H1 (cell line): ENCODE data around the gene ARHGAP6. TPM values are rescaled to one million over a fixed set of nuclear protein-coding genes. Genes with fewer than 3 reads are reported as not detected.
A peak's percentile ranks its signal among the peaks of the same experiment; 100 is the strongest.

Experiments used
- CTCF ChIA-PET: fragments of 300-600 bp; sonication (Branson Sonifier 250); formaldehyde crosslinking; loops from one replicate; lab custom pipeline; 2021; ENCODE audit not compliant: partially characterized antibody; lab: Charles Lee
- POLR2A ChIA-PET: fragments of 300-600 bp; sonication (Branson Sonifier 250); formaldehyde crosslinking; loops from one replicate; lab custom pipeline; 2021; ENCODE audit warnings: inconsistent platforms; ENCODE audit not compliant: partially characterized antibody; lab: Charles Lee
- DNase-seq, 2 experiments: peaks; one replicate each; pipeline versions ENCODE4 v3.0.0 to v3.0.0-alpha.2; 2010 to 2022; ENCODE audit warnings: low spot score in 2 of 2, low read depth in 1 of 2, mixed read lengths in 1 of 2
- FAIRE-seq: peaks from 2 replicates; lab custom pipeline; 2011; peaks lifted over from hg19 to GRCh38; lab: Jason Lieb, UNC
- H2AFZ ChIP-seq: 2 replicates; pipeline ENCODE4 v1.8.1; 2012; ENCODE audit warnings: low read length, inconsistent platforms
- H2AK5ac ChIP-seq: 2 replicates; pipeline ENCODE4 v1.6.1; 2013; ENCODE audit warnings: low read depth, low read length
- H2BK120ac ChIP-seq: replicated peaks from 2 replicates; pipeline ENCODE3; 2013; ENCODE audit warnings: low read depth, low read length, inconsistent platforms
- H2BK12ac ChIP-seq: 2 replicates; pipeline ENCODE4 v1.6.1; 2013; ENCODE audit warnings: low read depth, low read length
- H2BK15ac ChIP-seq: 2 replicates; pipeline ENCODE4 v1.6.1; 2013; ENCODE audit warnings: low read length
- H2BK20ac ChIP-seq: 2 replicates; pipeline ENCODE4 v1.6.1; 2013; ENCODE audit warnings: low read length
- H2BK5ac ChIP-seq: 2 replicates; pipeline ENCODE4 v1.6.1; 2013; ENCODE audit warnings: low read depth, low read length
- H3K14ac ChIP-seq: 2 replicates; pipeline ENCODE4 v1.6.1; 2013; ENCODE audit warnings: inconsistent platforms; ENCODE audit not compliant: insufficient read length
- H3K18ac ChIP-seq: 2 replicates; pipeline ENCODE4 v1.6.1; 2013; ENCODE audit warnings: low read length; ENCODE audit errors: extremely low read depth
- H3K23ac ChIP-seq: 2 replicates; pipeline ENCODE4 v1.6.1; 2013; ENCODE audit warnings: inconsistent platforms; ENCODE audit not compliant: insufficient read length
- H3K23me2 ChIP-seq: 2 replicates; pipeline ENCODE4 v1.6.1; 2013; ENCODE audit warnings: low read depth, low read length
- H3K27ac ChIP-seq: 2 replicates; pipeline ENCODE4 v1.6.1; 2011; ENCODE audit warnings: low read depth, low read length, inconsistent platforms
- H3K27me3 ChIP-seq, 4 experiments: replicated peaks in 1 of 4; 1 replicate in 1 of 4; 2 replicates in 3 of 4; pipeline versions ENCODE4 v1.6.1 to v1.8.1; 2011 to 2013; ENCODE audit warnings: low read length in 3 of 4, mild to moderate bottlenecking in 3 of 4, inconsistent platforms in 2 of 4, mixed read lengths in 2 of 4, moderate library complexity in 1 of 4; ENCODE audit not compliant: control insufficient read depth in 3 of 4, insufficient read depth in 3 of 4; ENCODE audit errors: extremely low read depth in 1 of 4
- H3K36me3 ChIP-seq, 4 experiments: 2 replicates each; pipeline versions ENCODE4 v1.6.1 to v1.8.1; 2011 to 2013; ENCODE audit warnings: mild to moderate bottlenecking in 4 of 4, low read length in 3 of 4, moderate library complexity in 2 of 4, control low read depth in 1 of 4, inconsistent platforms in 1 of 4; ENCODE audit not compliant: insufficient read depth in 4 of 4, control insufficient read depth in 2 of 4
- H3K4ac ChIP-seq: replicated peaks from 2 replicates; pipeline ENCODE3; 2013; ENCODE audit warnings: low read length, low read depth, mixed read lengths, inconsistent platforms; ENCODE audit not compliant: insufficient read length
- H3K4me1 ChIP-seq, 4 experiments: replicated peaks in 1 of 4; 1 replicate in 1 of 4; 2 replicates in 3 of 4; pipeline versions ENCODE4 v1.6.1 to v1.8.1; 2011 to 2013; ENCODE audit warnings: low read length in 3 of 4, inconsistent platforms in 2 of 4, mixed read lengths in 1 of 4; ENCODE audit not compliant: insufficient read depth in 4 of 4, control insufficient read depth in 3 of 4
- H3K4me2 ChIP-seq, 2 experiments: 2 replicates each; pipeline versions ENCODE4 v1.6.1 to v1.8.1; 2011 to 2013; ENCODE audit warnings: low read depth in 2 of 2, low read length in 2 of 2, control low read depth in 1 of 2, inconsistent platforms in 1 of 2, mild to moderate bottlenecking in 1 of 2; ENCODE audit not compliant: insufficient read depth in 1 of 2
- H3K4me3 ChIP-seq, 4 experiments: fragments of 200-600, 300-600 bp in 1 of 4; sonication (generic), shearing (Covaris generic), sonication (Bioruptor Twin) in 1 of 4; 2 replicates each; pipeline versions ENCODE4 v1.5.1 to v1.8.1; 2011 to 2016; ENCODE audit warnings: low read length in 4 of 4, low read depth in 3 of 4, control low read depth in 2 of 4, inconsistent platforms in 2 of 4, mild to moderate bottlenecking in 2 of 4, mixed read lengths in 1 of 4, moderate library complexity in 1 of 4; ENCODE audit not compliant: insufficient read depth in 2 of 4; ENCODE audit errors: extremely low read depth in 1 of 4
- H3K56ac ChIP-seq: replicated peaks from 2 replicates; pipeline ENCODE3; 2013; ENCODE audit warnings: low read depth, mild to moderate bottlenecking, mixed read lengths, low read length, inconsistent platforms; ENCODE audit not compliant: insufficient read length
- H3K79me1 ChIP-seq: 2 replicates; pipeline ENCODE4 v1.6.1; 2013; ENCODE audit warnings: low read depth, low read length, control low read depth
- H3K79me2 ChIP-seq, 2 experiments: 2 replicates each; pipeline versions ENCODE4 v1.6.1 to v1.8.1; 2012 to 2013; ENCODE audit warnings: low read length in 2 of 2, mild to moderate bottlenecking in 2 of 2, inconsistent platforms in 1 of 2; ENCODE audit not compliant: insufficient read depth in 2 of 2, control insufficient read depth in 1 of 2
- H3K9ac ChIP-seq, 4 experiments: replicated peaks in 1 of 4; 1 replicate in 1 of 4; 2 replicates in 3 of 4; pipeline versions ENCODE4 v1.6.1 to v1.8.1; 2011 to 2013; ENCODE audit warnings: low read depth in 3 of 4, low read length in 3 of 4, control low read depth in 2 of 4, mild to moderate bottlenecking in 2 of 4, moderate library complexity in 2 of 4, inconsistent platforms in 1 of 4; ENCODE audit errors: extremely low read depth in 1 of 4
- H3K9me3 ChIP-seq, 2 experiments: 2 replicates each; pipeline versions ENCODE4 v1.6.1 to v1.8.1; 2012 to 2013; ENCODE audit warnings: mild to moderate bottlenecking in 2 of 2, moderate library complexity in 2 of 2, control low read depth in 1 of 2, inconsistent platforms in 1 of 2, low read depth in 1 of 2, low read length in 1 of 2, mixed read lengths in 1 of 2; ENCODE audit not compliant: insufficient read depth in 2 of 2
- H4K20me1 ChIP-seq, 2 experiments: replicated peaks in 1 of 2; 2 replicates each; pipeline versions ENCODE3 to v1.8.1; 2011 to 2013; ENCODE audit warnings: inconsistent platforms in 2 of 2, low read length in 2 of 2, mild to moderate bottlenecking in 1 of 2; ENCODE audit not compliant: insufficient read depth in 2 of 2, control insufficient read depth in 1 of 2
- H4K5ac ChIP-seq: 2 replicates; pipeline ENCODE4 v1.6.1; 2013; ENCODE audit warnings: low read length, low read depth, mixed read lengths, inconsistent platforms; ENCODE audit not compliant: insufficient read length
- H4K8ac ChIP-seq: 2 replicates; pipeline ENCODE4 v1.8.0; 2013; ENCODE audit warnings: mild to moderate bottlenecking, moderate library complexity, low read length, inconsistent platforms; ENCODE audit not compliant: insufficient read depth; ENCODE audit errors: extremely low read depth
- H4K91ac ChIP-seq: replicated peaks from 2 replicates; pipeline ENCODE3; 2013; ENCODE audit warnings: low read length, mixed read lengths, inconsistent platforms; ENCODE audit not compliant: insufficient read length
- ASH2L ChIP-seq: fragments of 200-600, 300-600 bp; sonication (generic); IDR thresholded peaks from one replicate; pipeline ENCODE4 v1.7.1; 2017; ENCODE audit warnings: low read length
- GABPA ChIP-seq: IDR thresholded peaks from 2 replicates; pipeline ENCODE4 v1.6.1; 2011; ENCODE audit warnings: mild to moderate bottlenecking, low read length, moderate library complexity, borderline replicate concordance; ENCODE audit not compliant: insufficient read depth
- KDM1A ChIP-seq: fragments of 200-600, 300-600 bp; sonication (generic); IDR thresholded peaks from 2 replicates; pipeline ENCODE4 v1.7.1; 2016; ENCODE audit warnings: mild to moderate bottlenecking, low read length, borderline replicate concordance
- RAD21 ChIP-seq, 2 experiments: IDR thresholded peaks in 1 of 2; conservative IDR thresholded peaks in 1 of 2; 2 replicates each; pipeline ENCODE4 v1.6.1; 2011; ENCODE audit warnings: low read depth in 2 of 2, low read length in 2 of 2, improper control_type of control experiment in 1 of 2, inconsistent platforms in 1 of 2, mild to moderate bottlenecking in 1 of 2, moderate library complexity in 1 of 2
- RBBP5 ChIP-seq: IDR thresholded peaks from 2 replicates; pipeline ENCODE4 v1.7.1; 2012; ENCODE audit warnings: low read depth, mild to moderate bottlenecking, inconsistent platforms, low read length, moderate library complexity, borderline replicate concordance
- RXRA ChIP-seq: IDR thresholded peaks from 2 replicates; pipeline ENCODE4 v1.6.1; 2011; ENCODE audit warnings: low read depth, mild to moderate bottlenecking, low read length, moderate library complexity; ENCODE audit not compliant: insufficient read depth
- SIN3A ChIP-seq, 2 experiments: IDR thresholded peaks in 1 of 2; conservative IDR thresholded peaks in 1 of 2; 2 replicates each; pipeline ENCODE4 v1.6.1; 2011 to 2012; ENCODE audit warnings: low read length in 2 of 2, improper control_type of control experiment in 1 of 2, low read depth in 1 of 2, mild to moderate bottlenecking in 1 of 2
- SP1 ChIP-seq: IDR thresholded peaks from 2 replicates; pipeline ENCODE4 v1.6.1; 2011; ENCODE audit warnings: low read depth, low read length
- SP2 ChIP-seq: IDR thresholded peaks from 2 replicates; pipeline ENCODE4 v1.6.1; 2012; ENCODE audit warnings: mild to moderate bottlenecking, low read length, inconsistent platforms
- TEAD4 ChIP-seq: IDR thresholded peaks from 2 replicates; pipeline ENCODE4 v1.6.1; 2012; ENCODE audit warnings: low read depth, low read length, inconsistent platforms, mixed read lengths
- ZNF274 ChIP-seq: IDR thresholded peaks from 2 replicates; pipeline ENCODE4 v1.7.0; 2012; ENCODE audit warnings: low read length, borderline replicate concordance; ENCODE audit errors: extremely low read depth
- WGBS, 2 experiments: shearing (Covaris generic) in 1 of 2; methylation state at CpG; one replicate each; pipeline versions ENCODE4 v1.1.6 to v1.1.7; 2013 to 2015; ENCODE audit warnings: low lambda C conversion rate in 2 of 2, mixed read lengths in 2 of 2, inconsistent platforms in 1 of 2, low coverage in 1 of 2, missing lambda C conversion rate in 1 of 2; ENCODE audit not compliant: insufficient replicate concordance in 2 of 2, insufficient coverage in 1 of 2, insufficient read length in 1 of 2; ENCODE audit errors: extremely low coverage in 1 of 2, missing lambda C conversion rate in 1 of 2; 5-methylcytosine and 5-hydroxymethylcytosine counted together
- polyA plus RNA-seq, 7 experiments: library from polyadenylated mRNA; depleted of rRNA in 3 of 7; stranded (reverse) in 5 of 7; unstranded in 2 of 7; fragments of >200 nt in 5 of 7; fragments of 200-250 nt in 2 of 7; gene quantifications; 1 replicate in 5 of 7; 2 replicates in 1 of 7; 4 replicates in 1 of 7; pipeline versions ENCODE4 v1.2.1 to v1.2.3, GENCODE V29; 2011 to 2013; ENCODE audit warnings: missing spikeins in 2 of 7, mixed read lengths in 2 of 7
- total RNA-seq: library from RNA; stranded (reverse); fragmentation: NEBNext Ultra II Directional; extraction: Animal tissue kit (Norgen Biotek cat#: 25700); gene quantifications from 2 replicates; pipeline ENCODE4 v1.2.1, GENCODE V29; 2021
- TF ChIP-seq, protein P1 (sequence below), 3 experiments: IDR thresholded peaks; 1 replicate in 2 of 3; 2 replicates in 1 of 3; pipeline versions ENCODE4 v1.5.1 to v1.6.1; 2011; ENCODE audit warnings: low read length in 3 of 3, mild to moderate bottlenecking in 3 of 3, inconsistent platforms in 2 of 3, low read depth in 1 of 3, moderate library complexity in 1 of 3; ENCODE audit not compliant: insufficient read depth in 1 of 3; ENCODE audit errors: control extremely low read depth in 1 of 3

ARHGAP6 gene
- total and polyA plus RNA-seq, 2 of the 8 experiments (the other 6 are each of a cell fraction or from before 2014, with no cell fraction given): 0.35 to 0.82 TPM

DNA sequence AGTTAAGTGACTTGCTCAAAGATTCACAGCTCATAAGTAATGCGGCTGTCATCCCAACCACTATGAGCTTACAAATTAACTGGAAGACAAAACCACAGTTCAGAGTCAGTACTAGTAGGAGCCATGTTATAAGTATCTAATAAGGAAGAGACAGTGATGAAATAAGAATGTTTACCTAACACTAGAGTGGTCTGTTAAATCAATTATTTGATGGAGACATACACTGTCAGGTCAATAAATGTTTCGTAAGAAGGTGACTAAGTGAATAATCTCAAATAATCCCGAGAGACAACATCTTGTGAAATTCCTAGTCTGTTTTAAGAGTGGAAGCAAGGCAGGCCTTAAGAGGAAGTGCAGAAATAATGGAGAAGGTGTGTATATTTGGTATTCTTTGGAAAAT is 398.3 kb downstream of the ARHGAP6 start:
- Histone ChIP-seq H4K91ac (no peak overlapping the region), H3K4ac (no peak overlapping the region), H2AK5ac (no peak overlapping the region), H3K79me2 (no peaks in the 10 kb centered on the region), H3K14ac (no peak overlapping the region), H3K27ac (no peak overlapping the region), H3K9me3 (no peaks in the 10 kb centered on the region), H3K36me3 (no peaks in the 10 kb centered on the region), H3K18ac (no peak overlapping the region), H2BK5ac (no peak overlapping the region), H2AFZ (no peak overlapping the region), H3K23ac (no peak overlapping the region), H3K23me2 (no peaks in the 10 kb centered on the region), H2BK120ac (no peak overlapping the region), H3K4me1 (no peaks in the 10 kb centered on the region), H4K20me1 (no peaks in the 10 kb centered on the region), H3K4me2 (no peak overlapping the region), H4K8ac (no peak overlapping the region), H3K79me1 (no peaks in the 10 kb centered on the region), H2BK20ac (no peak overlapping the region), H4K5ac (no peak overlapping the region), H3K27me3 (no peaks in the 10 kb centered on the region), H2BK12ac (no peak overlapping the region), H2BK15ac (no peak overlapping the region), H3K4me3 (no peak overlapping the region), H3K9ac (no peak overlapping the region), H3K56ac (no peak overlapping the region)
- POLR2A ChIA-PET: no interaction called here
- DNase-seq (no peak), FAIRE-seq (peak; percentile 28)
- CTCF ChIA-PET: no interaction called here
- 81% methylated on average over 3 of the region's 3 CpGs; no CpG with 5 or more reads in 1 of the 2 experiments for whole genome bisulfite sequencing, 2 experiments
- TF ChIP-seq ASH2L (no peak), SIN3A (conservative IDR thresholded peaks at IDR 0.05 in 1 of 2, IDR thresholded peaks at IDR 0.05 in 1 of 2; ENCODE audit: low read depth in 1 of 2, low read length in 2 of 2) (no peak), ZNF274 (no peak), GABPA (no peak), RBBP5 (no peak), RAD21 (IDR thresholded peaks at IDR 0.05 in 1 of 2, conservative IDR thresholded peaks at IDR 0.05 in 1 of 2; ENCODE audit: low read depth in 2 of 2, low read length in 2 of 2) (no peak), KDM1A (no peak), TEAD4 (no peak), SP1 (no peak), RXRA (no peak), SP2 (no peak)
- TF ChIP-seq, protein P1, sequence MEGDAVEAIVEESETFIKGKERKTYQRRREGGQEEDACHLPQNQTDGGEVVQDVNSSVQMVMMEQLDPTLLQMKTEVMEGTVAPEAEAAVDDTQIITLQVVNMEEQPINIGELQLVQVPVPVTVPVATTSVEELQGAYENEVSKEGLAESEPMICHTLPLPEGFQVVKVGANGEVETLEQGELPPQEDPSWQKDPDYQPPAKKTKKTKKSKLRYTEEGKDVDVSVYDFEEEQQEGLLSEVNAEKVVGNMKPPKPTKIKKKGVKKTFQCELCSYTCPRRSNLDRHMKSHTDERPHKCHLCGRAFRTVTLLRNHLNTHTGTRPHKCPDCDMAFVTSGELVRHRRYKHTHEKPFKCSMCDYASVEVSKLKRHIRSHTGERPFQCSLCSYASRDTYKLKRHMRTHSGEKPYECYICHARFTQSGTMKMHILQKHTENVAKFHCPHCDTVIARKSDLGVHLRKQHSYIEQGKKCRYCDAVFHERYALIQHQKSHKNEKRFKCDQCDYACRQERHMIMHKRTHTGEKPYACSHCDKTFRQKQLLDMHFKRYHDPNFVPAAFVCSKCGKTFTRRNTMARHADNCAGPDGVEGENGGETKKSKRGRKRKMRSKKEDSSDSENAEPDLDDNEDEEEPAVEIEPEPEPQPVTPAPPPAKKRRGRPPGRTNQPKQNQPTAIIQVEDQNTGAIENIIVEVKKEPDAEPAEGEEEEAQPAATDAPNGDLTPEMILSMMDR (IDR thresholded peaks at IDR 0.05; ENCODE audit: control extremely low read depth in 1 of 3, insufficient read depth in 1 of 3, low read depth in 1 of 3, low read length in 3 of 3): no peak
